ENCODE measurements around the gene STK38L.

Gene STK38L

GRCh38 chr12:27333403-27334009, 89.4 kb downstream of the STK38L start:
- Mint-ChIP-seq H3K27ac (peak overlapping the region; percentile 82), H3K4me1 (peaks cover 47% of the 10 kb centered on the region), H3K27me3 (peaks cover 36% of the 10 kb centered on the region), H3K4me3 (peak overlapping the region; percentile 88), H3K36me3 (ENCODE audit: low read depth) (no peaks in the 10 kb centered on the region), H3K9me3 (no peaks in the 10 kb centered on the region)
- peak; percentile 38 for ATAC-seq
- DNase-seq, result peak; percentile 56

GRCh38 chr12:27334042-27334720, 90.1 kb downstream of the STK38L start:
- peak overlapping the region; percentile 82 for H3K27ac Mint-ChIP-seq
- ATAC-seq, result no peak
- H3K36me3 Mint-ChIP-seq (ENCODE audit: low read depth), result no peaks in the 10 kb centered on the region
- H3K27me3 Mint-ChIP-seq, result peaks cover 36% of the 10 kb centered on the region
- no peaks in the 10 kb centered on the region for H3K9me3 Mint-ChIP-seq
- peak overlapping the region; percentile 88 for H3K4me3 Mint-ChIP-seq
- H3K4me1 Mint-ChIP-seq, result peaks cover 44% of the 10 kb centered on the region
- DNase-seq, result no peak

GRCh38 chr12:27334721-27335082, 90.6 kb downstream of the STK38L start:
- H3K27ac Mint-ChIP-seq, result no peak overlapping the region
- H3K4me1 Mint-ChIP-seq, result peaks cover 39% of the 10 kb centered on the region
- H3K9me3 Mint-ChIP-seq, result no peaks in the 10 kb centered on the region
- no peak for DNase-seq
- no peaks in the 10 kb centered on the region for H3K36me3 Mint-ChIP-seq (ENCODE audit: low read depth)
- ATAC-seq, result no peak
- no peak overlapping the region for H3K4me3 Mint-ChIP-seq
- H3K27me3 Mint-ChIP-seq, result peaks cover 36% of the 10 kb centered on the region

- Mint-ChIP-seq H3K4me3 (no peak overlapping the region), H3K36me3 (ENCODE audit: low read depth) (no peaks in the 10 kb centered on the region), H3K27me3 (peaks cover 39% of the 10 kb centered on the region), H3K9me3 (no peaks in the 10 kb centered on the region), H3K4me1 (peaks cover 35% of the 10 kb centered on the region), H3K27ac (no peak overlapping the region)
- no peak for ATAC-seq
- no peak for DNase-seq
Measured at GRCh38 chr12:27335364-27336281, 91.5 kb downstream of the STK38L start.

GRCh38 chr12:27336282-27336653, 92.2 kb downstream of the STK38L start:
- H3K4me1 Mint-ChIP-seq, result peaks cover 28% of the 10 kb centered on the region
- no peak overlapping the region for H3K27ac Mint-ChIP-seq
- H3K36me3 Mint-ChIP-seq (ENCODE audit: low read depth), result no peaks in the 10 kb centered on the region
- DNase-seq (no peak), ATAC-seq (no peak)
- peaks cover 39% of the 10 kb centered on the region for H3K27me3 Mint-ChIP-seq
- no peaks in the 10 kb centered on the region for H3K9me3 Mint-ChIP-seq
- H3K4me3 Mint-ChIP-seq, result no peak overlapping the region

- peaks cover 35% of the 10 kb centered on the region for H3K27me3 Mint-ChIP-seq
- peaks cover 17% of the 10 kb centered on the region for H3K4me1 Mint-ChIP-seq
- DNase-seq, result no peak
- ATAC-seq, result no peak
- H3K36me3 Mint-ChIP-seq (ENCODE audit: low read depth), result no peaks in the 10 kb centered on the region
- H3K9me3 Mint-ChIP-seq, result no peaks in the 10 kb centered on the region
- no peak overlapping the region for H3K4me3 Mint-ChIP-seq
- no peak overlapping the region for H3K27ac Mint-ChIP-seq
Measured at GRCh38 chr12:27337376-27337775, 93.3 kb downstream of the STK38L start.

GRCh38 chr12:27338473-27338872, 94.4 kb downstream of the STK38L start:
- H3K4me1 Mint-ChIP-seq, result peaks cover 13% of the 10 kb centered on the region
- H3K4me3 Mint-ChIP-seq, result no peak overlapping the region
- no peak overlapping the region for H3K27ac Mint-ChIP-seq
- ATAC-seq, result no peak
- no peaks in the 10 kb centered on the region for H3K36me3 Mint-ChIP-seq (ENCODE audit: low read depth)
- H3K9me3 Mint-ChIP-seq, result no peaks in the 10 kb centered on the region
- DNase-seq, result no peak
- peaks cover 34% of the 10 kb centered on the region for H3K27me3 Mint-ChIP-seq

- peaks cover 12% of the 10 kb centered on the region for H3K27me3 Mint-ChIP-seq
- no peak overlapping the region for H3K4me3 Mint-ChIP-seq
- no peaks in the 10 kb centered on the region for H3K9me3 Mint-ChIP-seq
- peaks cover 3% of the 10 kb centered on the region for H3K4me1 Mint-ChIP-seq
- no peak for ATAC-seq
- DNase-seq, result no peak
- no peaks in the 10 kb centered on the region for H3K36me3 Mint-ChIP-seq (ENCODE audit: low read depth)
- H3K27ac Mint-ChIP-seq, result no peak overlapping the region
Measured at GRCh38 chr12:27340971-27341370, 96.9 kb downstream of the STK38L start.

GRCh38 chr12:27342536-27342935, 98.5 kb downstream of the STK38L start:
- H3K27ac Mint-ChIP-seq, result no peak overlapping the region
- no peak overlapping the region for H3K4me3 Mint-ChIP-seq
- H3K36me3 Mint-ChIP-seq (ENCODE audit: low read depth), result no peaks in the 10 kb centered on the region
- no peaks in the 10 kb centered on the region for H3K9me3 Mint-ChIP-seq
- peaks cover 7% of the 10 kb centered on the region for H3K27me3 Mint-ChIP-seq
- no peak for ATAC-seq
- H3K4me1 Mint-ChIP-seq, result peaks cover 3% of the 10 kb centered on the region
- DNase-seq, result no peak

- H3K36me3 Mint-ChIP-seq (ENCODE audit: low read depth), result no peaks in the 10 kb centered on the region
- DNase-seq (no peak), ATAC-seq (no peak)
- H3K27ac Mint-ChIP-seq, result no peak overlapping the region
- no peaks in the 10 kb centered on the region for H3K9me3 Mint-ChIP-seq
- no peak overlapping the region for H3K4me3 Mint-ChIP-seq
- peaks cover 5% of the 10 kb centered on the region for H3K27me3 Mint-ChIP-seq
- peaks cover under 1% of the 10 kb centered on the region for H3K4me1 Mint-ChIP-seq
Measured at GRCh38 chr12:27343255-27344000, 99.3 kb downstream of the STK38L start.

- Mint-ChIP-seq H3K9me3 (no peaks in the 10 kb centered on the region), H3K27me3 (peaks cover 5% of the 10 kb centered on the region), H3K4me3 (no peak overlapping the region), H3K36me3 (ENCODE audit: low read depth) (no peaks in the 10 kb centered on the region), H3K4me1 (no peaks in the 10 kb centered on the region), H3K27ac (no peak overlapping the region)
- no peak for ATAC-seq
- no peak for DNase-seq
Measured at GRCh38 chr12:27344246-27344645, 100.2 kb downstream of the STK38L start.

GRCh38 chr12:27344760-27345159, 100.7 kb downstream of the STK38L start:
- DNase-seq (no peak), ATAC-seq (no peak)
- H3K9me3 Mint-ChIP-seq, result no peaks in the 10 kb centered on the region
- peaks cover 5% of the 10 kb centered on the region for H3K27me3 Mint-ChIP-seq
- H3K4me1 Mint-ChIP-seq, result no peaks in the 10 kb centered on the region
- no peak overlapping the region for H3K27ac Mint-ChIP-seq
- H3K4me3 Mint-ChIP-seq, result no peak overlapping the region
- H3K36me3 Mint-ChIP-seq (ENCODE audit: low read depth), result no peaks in the 10 kb centered on the region

GRCh38 chr12:27345376-27345775, 101.3 kb downstream of the STK38L start:
- Mint-ChIP-seq H3K27ac (no peak overlapping the region), H3K4me3 (no peak overlapping the region), H3K27me3 (peaks cover 3% of the 10 kb centered on the region), H3K36me3 (ENCODE audit: low read depth) (no peaks in the 10 kb centered on the region), H3K4me1 (no peaks in the 10 kb centered on the region), H3K9me3 (no peaks in the 10 kb centered on the region)
- ATAC-seq (no peak), DNase-seq (no peak)

- no peak for DNase-seq
- ATAC-seq, result no peak
- Mint-ChIP-seq H3K4me3 (no peak overlapping the region), H3K36me3 (ENCODE audit: low read depth) (no peaks in the 10 kb centered on the region), H3K9me3 (no peaks in the 10 kb centered on the region), H3K4me1 (no peaks in the 10 kb centered on the region), H3K27me3 (no peaks in the 10 kb centered on the region), H3K27ac (no peak overlapping the region)
Measured at GRCh38 chr12:27347779-27348178, 103.7 kb downstream of the STK38L start.
